Ishikawa (cell line): ENCODE measurements around the gene EFCAB9.

Source experiments
- CEBPB ChIP-seq: IDR thresholded peaks from 2 replicates; pipeline ENCODE4 v1.6.1; 2012
- CREB1 ChIP-seq: IDR thresholded peaks from 2 replicates; pipeline ENCODE4 v1.6.1; 2012; ENCODE audit warnings: low read depth
- EGR1 ChIP-seq: IDR thresholded peaks from 2 replicates; pipeline ENCODE4 v1.6.1; 2012
- EP300 ChIP-seq: IDR thresholded peaks from 2 replicates; pipeline ENCODE4 v1.6.1; 2012; ENCODE audit warnings: borderline replicate concordance
- FOXM1 ChIP-seq: IDR thresholded peaks from 2 replicates; pipeline ENCODE4 v1.6.1; 2012; ENCODE audit warnings: low read depth, borderline replicate concordance
- MAX ChIP-seq: IDR thresholded peaks from 2 replicates; pipeline ENCODE4 v1.6.1; 2012
- NFIC ChIP-seq: IDR thresholded peaks from 2 replicates; pipeline ENCODE4 v1.6.1; 2012
- RAD21 ChIP-seq: IDR thresholded peaks from 2 replicates; pipeline ENCODE4 v1.6.1; 2012; ENCODE audit warnings: low read depth
- REST ChIP-seq: IDR thresholded peaks from 2 replicates; pipeline ENCODE4 v1.6.1; 2012; ENCODE audit warnings: low read depth, mild to moderate bottlenecking
- TAF1 ChIP-seq: IDR thresholded peaks from 2 replicates; pipeline ENCODE4 v1.6.1; 2012; ENCODE audit warnings: low read depth, mild to moderate bottlenecking
- TCF12 ChIP-seq: IDR thresholded peaks from 2 replicates; pipeline ENCODE4 v1.6.1; 2012; ENCODE audit warnings: low read depth
- TEAD4 ChIP-seq: IDR thresholded peaks from 2 replicates; pipeline ENCODE4 v1.6.1; 2012
- YY1 ChIP-seq: IDR thresholded peaks from 2 replicates; pipeline ENCODE4 v1.6.1; 2012; ENCODE audit warnings: low read depth
- ZBTB7A ChIP-seq: IDR thresholded peaks from 2 replicates; pipeline ENCODE4 v1.6.1; 2012; ENCODE audit warnings: low read depth
- TF ChIP-seq, protein P1 (sequence below): IDR thresholded peaks from 2 replicates; pipeline ENCODE4 v1.6.1; 2012

EFCAB9 gene

DNA sequence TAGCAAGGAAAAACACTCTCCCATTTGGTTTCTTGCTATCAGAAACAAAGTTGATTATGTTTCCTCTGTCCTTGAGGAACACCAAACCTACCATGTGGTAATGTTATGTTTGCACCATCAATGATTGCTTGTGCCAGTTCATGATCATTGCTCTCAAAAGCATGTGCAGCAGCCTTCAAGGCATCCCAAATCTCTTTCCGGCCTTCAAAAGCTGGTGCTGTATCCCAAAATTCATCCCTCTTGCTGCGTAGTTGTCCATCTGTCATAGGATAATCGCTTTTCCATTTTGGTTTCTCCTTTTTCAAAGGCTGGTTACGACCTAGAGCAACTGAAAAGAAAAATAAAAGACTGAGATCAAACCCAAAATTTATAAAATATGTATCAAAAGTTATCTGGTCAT lies 40.1 kb downstream of the EFCAB9 start:
- TF ChIP-seq CREB1 (no peak), EGR1 (no peak), TAF1 (no peak), CEBPB (no peak), RAD21 (no peak), FOXM1 (no peak), EP300 (no peak), TEAD4 (no peak), NFIC (no peak), ZBTB7A (no peak), MAX (no peak)
- TF ChIP-seq, protein P1, sequence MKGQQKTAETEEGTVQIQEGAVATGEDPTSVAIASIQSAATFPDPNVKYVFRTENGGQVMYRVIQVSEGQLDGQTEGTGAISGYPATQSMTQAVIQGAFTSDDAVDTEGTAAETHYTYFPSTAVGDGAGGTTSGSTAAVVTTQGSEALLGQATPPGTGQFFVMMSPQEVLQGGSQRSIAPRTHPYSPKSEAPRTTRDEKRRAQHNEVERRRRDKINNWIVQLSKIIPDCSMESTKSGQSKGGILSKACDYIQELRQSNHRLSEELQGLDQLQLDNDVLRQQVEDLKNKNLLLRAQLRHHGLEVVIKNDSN, result no peak

- TF ChIP-seq EGR1, result no peak
- no peak for TF ChIP-seq CREB1
- no peak for TF ChIP-seq NFIC
- TF ChIP-seq TEAD4, result no peak
- no peak for TF ChIP-seq MAX
- TF ChIP-seq ZBTB7A, result no peak
- no peak for TF ChIP-seq RAD21
- TF ChIP-seq, protein P1, result no peak
- TF ChIP-seq FOXM1, result no peak
- TF ChIP-seq TAF1, result no peak
- no peak for TF ChIP-seq REST
- TF ChIP-seq YY1, result no peak
- TF ChIP-seq CEBPB, result no peak
- TF ChIP-seq TCF12, result no peak
These were observed 41.3 kb downstream of the EFCAB9 start for GRCh38 chr5:172235132-172235780.

DNA sequence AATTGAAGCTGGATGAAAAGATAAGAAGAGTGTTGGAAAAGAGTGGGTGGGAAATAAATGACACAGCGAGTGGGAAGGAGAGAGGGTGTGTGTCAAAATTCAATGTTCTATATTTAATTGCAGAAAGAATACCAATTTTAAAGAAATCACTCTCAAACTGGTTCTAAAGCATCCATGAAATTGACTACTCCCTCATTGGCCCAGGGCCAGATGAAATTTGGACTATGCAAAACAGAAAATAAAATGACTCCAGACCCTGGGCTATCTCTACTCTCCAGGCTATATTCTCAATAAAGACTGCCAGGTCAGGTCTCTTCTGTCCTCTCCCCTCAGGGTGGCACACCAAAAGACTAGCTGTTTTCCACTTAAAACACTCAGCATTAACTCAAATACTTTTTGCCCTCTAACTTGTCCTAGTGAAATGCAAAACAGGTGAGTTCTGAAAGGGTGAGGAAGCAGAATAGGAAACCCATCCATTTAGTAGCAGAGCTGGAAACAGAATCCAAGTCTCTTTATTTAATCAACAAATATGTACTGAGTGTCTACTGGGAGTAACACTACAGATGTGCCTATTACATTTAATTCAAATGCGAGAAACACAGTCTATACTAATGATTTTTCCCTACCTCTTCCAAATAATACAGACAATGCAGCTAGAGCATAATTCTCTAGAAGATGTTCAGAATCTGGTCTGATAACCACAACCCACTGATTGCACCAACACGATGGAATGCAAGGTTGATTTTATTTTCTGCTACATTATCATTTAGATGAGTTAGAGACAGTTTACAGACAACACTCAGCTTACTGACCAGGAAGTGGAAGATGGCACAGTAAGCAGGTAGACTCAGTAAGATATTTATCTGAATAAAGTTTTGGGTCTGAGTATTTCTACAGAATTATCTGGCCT lies 42.1 kb downstream of the EFCAB9 start:
- peak; percentile 11; the same call in 1 of the 2 replicates for TF ChIP-seq NFIC
- TF ChIP-seq MAX, result no peak

GRCh38 chr5:172238334-172238733 lies 44.4 kb downstream of the EFCAB9 start:
- TF ChIP-seq CEBPB (no peak), YY1 (no peak), CREB1 (no peak), TEAD4 (no peak), EGR1 (no peak)

GRCh38 chr5:172243302-172243701 lies 49.3 kb downstream of the EFCAB9 start:
- TF ChIP-seq TAF1 (no peak), TEAD4 (no peak), FOXM1 (no peak), YY1 (no peak), REST (no peak), CEBPB (no peak), TCF12 (no peak), CREB1 (no peak), ZBTB7A (no peak), MAX (no peak), RAD21 (no peak), NFIC (no peak), EGR1 (no peak), EP300 (no peak)
- TF ChIP-seq, protein P1, result no peak
